ENCODE results near the gene PLEKHJ1.

Gene PLEKHJ1

GRCh38 chr19:2195914-2196313 is 40.2 kb downstream of the PLEKHJ1 start:
- DNase-seq = no peak

- no peak for DNase-seq
These were observed 40.8 kb downstream of the PLEKHJ1 start for GRCh38 chr19:2195361-2195760.

GRCh38 chr19:2194513-2195078 is 41.5 kb downstream of the PLEKHJ1 start:
- no peak for DNase-seq

GRCh38 chr19:2193807-2194206 is 42.3 kb downstream of the PLEKHJ1 start:
- no peak for DNase-seq

GRCh38 chr19:2192862-2193261 is 43.3 kb downstream of the PLEKHJ1 start:
- DNase-seq = no peak

- DNase-seq = no peak
These were observed 44.4 kb downstream of the PLEKHJ1 start for GRCh38 chr19:2191456-2192310.

GRCh38 chr19:2190848-2191455 is 45.2 kb downstream of the PLEKHJ1 start:
- no peak for DNase-seq

GRCh38 chr19:2189880-2190279 is 46.2 kb downstream of the PLEKHJ1 start:
- DNase-seq = no peak

GRCh38 chr19:2188708-2189385 is 47.3 kb downstream of the PLEKHJ1 start:
- DNase-seq = peak; percentile 75 to 89 (median 77)

GRCh38 chr19:2187159-2187558 is 49.0 kb downstream of the PLEKHJ1 start:
- DNase-seq = peak in 3 of 4 experiments; percentile 51 to 77 (median 63)

- DNase-seq = no peak
These were observed 49.9 kb downstream of the PLEKHJ1 start for GRCh38 chr19:2186071-2186846.

- DNase-seq = no peak
These were observed 50.4 kb downstream of the PLEKHJ1 start for GRCh38 chr19:2185734-2186070.

GRCh38 chr19:2184422-2184975 is 51.6 kb downstream of the PLEKHJ1 start:
- no peak for DNase-seq
